HepG2 (cell line): Measurements from ENCODE around the gene DPYD. TPM values are rescaled to one million over a fixed set of nuclear protein-coding genes. Genes with fewer than 3 reads are reported as not detected.

Experiments used
- ATAC-seq: fragments of 200-7000 bp; cut with Tn5 transposase; 3 replicates; pipeline ENCODE4 v1.9.1; 2020; ENCODE audit warnings: mild to moderate bottlenecking, moderate library complexity
- BruUV-seq: library from RNA; stranded (reverse); fragments of 400-500 nt; replicated peaks from 2 replicates; lab custom pipeline; 2021; lab: Mats Ljungman, UMichigan
- CTCF ChIA-PET: fragments of 300-600 bp; formaldehyde crosslinking; extraction: SDS; loops from one replicate; lab custom pipeline; 2021; ENCODE audit warnings: low total read pairs, inconsistent platforms, low intra/inter-chr PET ratio; lab: Yijun Ruan, JAX
- POLR2A ChIA-PET: fragments of 350-600 bp; sonication (Branson Sonifier 250); formaldehyde crosslinking; loops from one replicate; lab custom pipeline; 2020; ENCODE audit warnings: antibody characterized with exemption, inconsistent platforms; lab: Yijun Ruan, JAX
- DNase-seq: peaks from one replicate; pipeline ENCODE4 v3.0.0-alpha.2; 2015; ENCODE audit warnings: low spot score
- FAIRE-seq: peaks from 3 replicates; lab custom pipeline; 2011; peaks lifted over from hg19 to GRCh38; lab: Jason Lieb, UNC
- H2AFZ ChIP-seq: one replicate; pipeline ENCODE4 v1.6.1; 2011; ENCODE audit warnings: low read length, inconsistent platforms
- H3K27ac ChIP-seq: fragments of 300-600 bp; 3 replicates; pipeline ENCODE4 v1.8.0; 2011; ENCODE audit warnings: mixed run types, mild to moderate bottlenecking, mixed read lengths, low read length, inconsistent platforms; ENCODE audit not compliant: insufficient read depth; ENCODE audit errors: extremely low read length
- H3K27me3 ChIP-seq, 2 experiments: fragments of 200-600 bp in 1 of 2; 2 replicates in 1 of 2; 3 replicates in 1 of 2; pipeline versions ENCODE4 v1.6.0 to v1.8.0; 2011; ENCODE audit warnings: low read length in 2 of 2, mild to moderate bottlenecking in 2 of 2, moderate library complexity in 2 of 2, inconsistent platforms in 1 of 2; ENCODE audit not compliant: insufficient read depth in 2 of 2, control insufficient read depth in 1 of 2
- H3K36me3 ChIP-seq, 2 experiments: fragments of 200-600 bp in 1 of 2; replicated peaks in 1 of 2; 2 replicates in 1 of 2; 3 replicates in 1 of 2; pipeline versions ENCODE4 v1.5.1 to v1.8.0; 2011; ENCODE audit warnings: low read length in 2 of 2, inconsistent platforms in 1 of 2; ENCODE audit not compliant: insufficient read depth in 2 of 2, control insufficient read depth in 1 of 2
- H3K4me1 ChIP-seq: 2 replicates; pipeline ENCODE4 v1.5.1; 2012; ENCODE audit warnings: low read length, inconsistent platforms; ENCODE audit not compliant: insufficient read depth
- H3K4me2 ChIP-seq: 2 replicates; pipeline ENCODE4 v1.6.0; 2011; ENCODE audit warnings: low read depth, low read length, inconsistent platforms
- H3K4me3 ChIP-seq, 3 experiments: fragments of 200-600 bp in 1 of 3; sonication (generic), shearing (Covaris generic) in 1 of 3; replicated peaks in 1 of 3; 2 replicates each; pipeline ENCODE4 v1.5.1; 2011 to 2016; ENCODE audit warnings: low read length in 3 of 3, inconsistent platforms in 2 of 3, low read depth in 2 of 3, mild to moderate bottlenecking in 2 of 3, control low read depth in 1 of 3, mixed read lengths in 1 of 3; ENCODE audit not compliant: insufficient read depth in 1 of 3
- H3K79me2 ChIP-seq: one replicate; pipeline ENCODE4 v1.6.1; 2011; ENCODE audit warnings: low read length, inconsistent platforms; ENCODE audit not compliant: insufficient read depth
- H3K9ac ChIP-seq: 2 replicates; pipeline ENCODE4 v1.6.0; 2011; ENCODE audit warnings: mild to moderate bottlenecking, low read depth, low read length, inconsistent platforms; ENCODE audit not compliant: insufficient read depth
- H3K9me3 ChIP-seq: 2 replicates; pipeline ENCODE4 v1.5.1; 2012; ENCODE audit warnings: mild to moderate bottlenecking, low read length
- H4K20me1 ChIP-seq: 2 replicates; pipeline ENCODE4 v1.6.0; 2011; ENCODE audit warnings: inconsistent platforms, mild to moderate bottlenecking, low read length, moderate library complexity; ENCODE audit not compliant: insufficient read depth
- BRD4 ChIP-seq: sonication (generic); formaldehyde crosslinking; IDR thresholded peaks from 2 replicates; pipeline ENCODE4 v1.4.0; 2020; ENCODE audit warnings: missing genetic modification reagents
- CHD4 ChIP-seq: fragments of 200-600 bp; sonication (generic); IDR thresholded peaks from 2 replicates; pipeline ENCODE4 v1.7.0; 2017; ENCODE audit warnings: mild to moderate bottlenecking, low read length, borderline replicate concordance
- DPF2 ChIP-seq: sonication (generic); formaldehyde crosslinking; IDR thresholded peaks from 2 replicates; pipeline ENCODE4 v1.4.0; 2020; ENCODE audit warnings: mild to moderate bottlenecking, low read depth, missing genetic modification reagents, borderline replicate concordance
- ETV5 ChIP-seq: IDR thresholded peaks from 2 replicates; pipeline ENCODE4 v1.6.1; 2018; ENCODE audit warnings: missing biosample characterization, missing genetic modification reagents, inconsistent platforms, borderline replicate concordance
- FOXA3 ChIP-seq: IDR thresholded peaks from 2 replicates; pipeline ENCODE4 v1.6.1; 2016; ENCODE audit warnings: missing genetic modification reagents, missing compliant biosample characterization
- GPN1 ChIP-seq: sonication (generic); formaldehyde crosslinking; IDR thresholded peaks from 2 replicates; pipeline ENCODE4 v1.5.1; 2020; ENCODE audit warnings: missing genetic modification reagents, borderline replicate concordance
- HDAC2 ChIP-seq: sonication (generic); formaldehyde crosslinking; IDR thresholded peaks from 2 replicates; pipeline ENCODE4 v1.4.0; 2020; ENCODE audit warnings: missing genetic modification reagents
- HOXA3 ChIP-seq: sonication (generic); formaldehyde crosslinking; IDR thresholded peaks from 2 replicates; pipeline ENCODE4 v1.5.0; 2020; ENCODE audit warnings: missing genetic modification reagents
- MBNL3 ChIP-seq: fragments of 250-450 bp; sonication (Bioruptor Pico); conservative IDR thresholded peaks from 2 replicates; pipeline ENCODE4 v1.8.0; 2022; ENCODE audit warnings: mild to moderate bottlenecking, inconsistent platforms
- NFE2L1 ChIP-seq: sonication (generic); formaldehyde crosslinking; IDR thresholded peaks from 2 replicates; pipeline ENCODE4 v1.4.0; 2020; ENCODE audit warnings: missing genetic modification reagents, mild to moderate bottlenecking, borderline replicate concordance
- NR2F1 ChIP-seq, 2 experiments: fragments of 450-650 bp in 1 of 2; formaldehyde crosslinking in 1 of 2; IDR thresholded peaks; 2 replicates each; pipeline versions ENCODE4 v1.5.0 to v1.6.1; 2016 to 2020; ENCODE audit warnings: mild to moderate bottlenecking in 1 of 2, missing compliant biosample characterization in 1 of 2, missing genetic modification reagents in 1 of 2, moderate library complexity in 1 of 2
- PRMT3 ChIP-seq: sonication (generic); formaldehyde crosslinking; IDR thresholded peaks from 2 replicates; pipeline ENCODE4 v1.8.1; 2022; ENCODE audit warnings: low read depth, mild to moderate bottlenecking, moderate library complexity, missing genetic modification reagents, borderline replicate concordance
- SMARCE1 ChIP-seq: fragments of 450-650 bp; IDR thresholded peaks from 2 replicates; pipeline ENCODE4 v1.6.1; 2017; ENCODE audit warnings: borderline replicate concordance
- THYN1 ChIP-seq: sonication (generic); formaldehyde crosslinking; IDR thresholded peaks from 2 replicates; pipeline ENCODE4 v1.8.1; 2023; ENCODE audit warnings: low read depth, mild to moderate bottlenecking, moderate library complexity, missing genetic modification reagents, borderline replicate concordance
- TRIM22 ChIP-seq: fragments of 450-650 bp; IDR thresholded peaks from 2 replicates; pipeline ENCODE4 v1.6.1; 2017
- U2AF2 ChIP-seq: fragments of 200-400 bp; formaldehyde crosslinking; IDR thresholded peaks from 2 replicates; pipeline ENCODE4 v1.6.1; 2017; ENCODE audit warnings: low read depth, mild to moderate bottlenecking, low read length
- ZBTB26 ChIP-seq: IDR thresholded peaks from 2 replicates; pipeline ENCODE4 v1.6.1; 2016; ENCODE audit warnings: missing compliant biosample characterization, missing genetic modification reagents, borderline replicate concordance
- ZFP90 ChIP-seq: sonication (generic); formaldehyde crosslinking; IDR thresholded peaks from 2 replicates; pipeline ENCODE4 v1.8.0; 2022; ENCODE audit warnings: missing genetic modification reagents, mild to moderate bottlenecking, inconsistent platforms, borderline replicate concordance
- ZNF7 ChIP-seq: IDR thresholded peaks from 2 replicates; pipeline ENCODE4 v1.6.1; 2016; ENCODE audit warnings: missing biosample characterization, missing genetic modification reagents
- ZNF703 ChIP-seq: sonication (generic); formaldehyde crosslinking; IDR thresholded peaks from 2 replicates; pipeline ENCODE4 v1.5.1; 2020; ENCODE audit warnings: missing genetic modification reagents, mild to moderate bottlenecking, moderate library complexity, borderline replicate concordance
- in situ Hi-C: cut with HindIII; loops from 2 replicates; pipeline ENCODE4 v1.10.0; 2017; ENCODE audit warnings: low pct_unique_long_range_greater_than_20kb; ENCODE audit not compliant: extremely low pct_ligation_motif_present
- intact Hi-C: fragments of 100-400 bp; cut with micrococcal nuclease; formaldehyde crosslinking; loops from one replicate; pipeline ENCODE4 v1.10.0; 2022; ENCODE audit not compliant: unreplicated experiment
- polyA plus RNA-seq, 8 experiments: library from polyadenylated mRNA; depleted of rRNA in 3 of 8; stranded (reverse) in 7 of 8; unstranded in 1 of 8; fragments of >200 nt; fragmentation: Illumina TruSeq in 4 of 8; extraction: Trizol in 4 of 8; gene quantifications; 2 replicates each; pipeline versions ENCODE4 v1.2.1 to v1.2.3, GENCODE V29; 2011 to 2016; ENCODE audit warnings: low read depth in 4 of 8, missing spikeins in 1 of 8, mixed read lengths in 1 of 8; ENCODE audit not compliant: insufficient read depth in 1 of 8
- total RNA-seq, 5 experiments: library from RNA; depleted of rRNA; stranded (reverse); fragments of >200 nt; fragmentation: Illumina TruSeq; extraction: Trizol; gene quantifications; 2 replicates each; pipeline ENCODE4 v1.2.3, GENCODE V29; 2016; ENCODE audit warnings: low read depth in 1 of 5
- TF ChIP-seq, protein P1 (sequence below): sonication (generic); formaldehyde crosslinking; IDR thresholded peaks from 2 replicates; pipeline ENCODE4 v1.4.0; 2020; ENCODE audit warnings: missing genetic modification reagents, borderline replicate concordance
- TF ChIP-seq, protein P2 (sequence below): sonication (generic); formaldehyde crosslinking; IDR thresholded peaks from 2 replicates; pipeline ENCODE4 v1.5.1; 2020; ENCODE audit warnings: missing genetic modification reagents, mild to moderate bottlenecking, borderline replicate concordance

The DPYD gene
- total and polyA plus RNA-seq, 2 of the 13 experiments (the other 11 are each of a cell fraction or from before 2014, with no cell fraction given): 1.3 to 3.4 TPM

DNA sequence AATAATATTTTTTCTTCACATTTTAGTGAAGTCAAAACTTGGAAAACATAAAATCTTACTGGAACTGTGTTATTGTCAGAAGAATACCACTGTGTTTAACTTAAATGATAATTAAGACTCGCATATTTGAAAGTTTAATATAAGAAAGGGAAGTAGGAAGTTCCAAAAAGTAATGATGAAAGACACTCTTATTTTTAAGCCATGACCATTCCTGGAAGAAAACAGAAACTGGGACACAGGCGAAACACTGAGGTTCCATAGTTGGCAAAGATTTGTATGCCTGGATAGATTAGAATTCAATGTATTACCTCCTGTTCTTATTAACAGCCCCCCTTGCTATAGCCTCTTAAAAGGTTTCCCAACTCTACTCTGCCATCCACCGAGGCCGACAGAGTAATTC is 271.2 kb downstream of the DPYD start (continued):
- TF ChIP-seq HOXA3 (CRISPR knock-in tag): no peak
- no peak for TF ChIP-seq MBNL3 (CRISPR knock-in tag)
- TF ChIP-seq SMARCE1: no peak
- TF ChIP-seq DPF2 (CRISPR knock-in tag): no peak
- TF ChIP-seq GPN1 (CRISPR knock-in tag): no peak
- no peak for TF ChIP-seq NR2F1 (CRISPR knock-in tag; IDR thresholded peaks at IDR 0.05)
- TF ChIP-seq ETV5 (CRISPR knock-in tag): no peak
- no peak for TF ChIP-seq PRMT3
- TF ChIP-seq NFE2L1 (CRISPR knock-in tag): no peak
- no peak for TF ChIP-seq ZFP90 (CRISPR knock-in tag)
- no peak for TF ChIP-seq FOXA3

DNA sequence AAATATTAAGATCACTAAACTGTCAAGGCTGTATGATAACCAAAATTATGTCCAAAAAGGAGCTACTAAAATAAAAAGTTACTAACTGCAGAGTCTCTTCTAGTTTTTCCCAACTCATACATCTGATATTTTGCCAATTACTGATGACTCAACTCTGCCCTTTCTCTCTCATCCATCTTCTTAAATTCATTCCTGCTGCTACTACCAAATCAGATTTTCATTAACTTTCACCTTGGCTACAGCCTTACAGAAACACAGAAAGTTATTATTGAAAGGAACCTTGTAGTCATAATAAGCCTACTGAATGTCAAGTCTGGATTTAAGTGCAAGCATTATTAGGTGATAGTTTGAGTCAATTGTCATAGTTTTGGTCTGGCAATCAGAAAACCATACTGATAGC is 273.1 kb downstream of the DPYD start:
- no peak overlapping the region for H3K4me2 ChIP-seq
- no peaks in the 10 kb centered on the region for H3K4me1 ChIP-seq
- H4K20me1 ChIP-seq: no peaks in the 10 kb centered on the region
- intact Hi-C loops: no loop called here
- H2AFZ ChIP-seq: no peak overlapping the region
- no peaks in the 10 kb centered on the region for H3K27me3 ChIP-seq
- no peak for FAIRE-seq
- ChIA-PET POLR2A (no interaction called here), CTCF (no interaction called here)
- H3K27ac ChIP-seq: no peak overlapping the region
- no peak for ATAC-seq
- no peak for DNase-seq
- no peaks in the 10 kb centered on the region for H3K36me3 ChIP-seq
- no peaks in the 10 kb centered on the region for H3K79me2 ChIP-seq
- H3K9ac ChIP-seq: no peak overlapping the region
- H3K4me3 ChIP-seq: no peak overlapping the region
- peaks cover 33% of the 10 kb centered on the region for H3K9me3 ChIP-seq
- in situ Hi-C loops: no loop called here
- no TSS peak for BruUV-seq
- no peak for TF ChIP-seq CHD4
- TF ChIP-seq, protein P1, sequence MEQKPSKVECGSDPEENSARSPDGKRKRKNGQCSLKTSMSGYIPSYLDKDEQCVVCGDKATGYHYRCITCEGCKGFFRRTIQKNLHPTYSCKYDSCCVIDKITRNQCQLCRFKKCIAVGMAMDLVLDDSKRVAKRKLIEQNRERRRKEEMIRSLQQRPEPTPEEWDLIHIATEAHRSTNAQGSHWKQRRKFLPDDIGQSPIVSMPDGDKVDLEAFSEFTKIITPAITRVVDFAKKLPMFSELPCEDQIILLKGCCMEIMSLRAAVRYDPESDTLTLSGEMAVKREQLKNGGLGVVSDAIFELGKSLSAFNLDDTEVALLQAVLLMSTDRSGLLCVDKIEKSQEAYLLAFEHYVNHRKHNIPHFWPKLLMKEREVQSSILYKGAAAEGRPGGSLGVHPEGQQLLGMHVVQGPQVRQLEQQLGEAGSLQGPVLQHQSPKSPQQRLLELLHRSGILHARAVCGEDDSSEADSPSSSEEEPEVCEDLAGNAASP: no peak
- TF ChIP-seq, protein P2, sequence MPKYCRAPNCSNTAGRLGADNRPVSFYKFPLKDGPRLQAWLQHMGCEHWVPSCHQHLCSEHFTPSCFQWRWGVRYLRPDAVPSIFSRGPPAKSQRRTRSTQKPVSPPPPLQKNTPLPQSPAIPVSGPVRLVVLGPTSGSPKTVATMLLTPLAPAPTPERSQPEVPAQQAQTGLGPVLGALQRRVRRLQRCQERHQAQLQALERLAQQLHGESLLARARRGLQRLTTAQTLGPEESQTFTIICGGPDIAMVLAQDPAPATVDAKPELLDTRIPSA: no peak
- TF ChIP-seq BRD4: no peak
- TF ChIP-seq ZNF7: no peak
- no peak for TF ChIP-seq ZBTB26 (CRISPR knock-in tag)
- TF ChIP-seq U2AF2: no peak
- no peak for TF ChIP-seq SMARCE1
- no peak for TF ChIP-seq HDAC2 (CRISPR knock-in tag)
- no peak for TF ChIP-seq THYN1 (CRISPR knock-in tag)
- TF ChIP-seq ZNF703 (CRISPR knock-in tag): no peak
- TF ChIP-seq TRIM22: no peak
